ENCODE data around the gene EIF5AL1.
"Not testable (repeated sequence)": the region's sequence is repeated elsewhere in the genome, so short reads cannot be mapped to it uniquely, and the experiment has no call there.

Gene EIF5AL1

GRCh38 chr10:79509306-79509933, 2.9 kb upstream of the EIF5AL1 start:
- not testable (repeated sequence) for DNase-seq (ENCODE audit: low read depth)

- DNase-seq (ENCODE audit: low read depth): not testable (repeated sequence)
Measured at GRCh38 chr10:79509934-79510508, 2.3 kb upstream of the EIF5AL1 start.

GRCh38 chr10:79516532-79517205, 4.3 kb downstream of the EIF5AL1 start:
- DNase-seq (ENCODE audit: low read depth): not testable (repeated sequence)

- DNase-seq (ENCODE audit: low read depth): not testable (repeated sequence)
Measured at GRCh38 chr10:79517567-79517966, 5.2 kb downstream of the EIF5AL1 start.

GRCh38 chr10:79521751-79522150, 9.4 kb downstream of the EIF5AL1 start:
- DNase-seq (ENCODE audit: low read depth): not testable (repeated sequence)

- not testable (repeated sequence) for DNase-seq (ENCODE audit: low read depth)
Measured at GRCh38 chr10:79522464-79522863, 10.1 kb downstream of the EIF5AL1 start.

- not testable (repeated sequence) for DNase-seq (ENCODE audit: low read depth)
Measured at GRCh38 chr10:79523157-79523853, 11.0 kb downstream of the EIF5AL1 start.

GRCh38 chr10:79525049-79525710, 12.8 kb downstream of the EIF5AL1 start:
- not testable (repeated sequence) for DNase-seq (ENCODE audit: low read depth)

GRCh38 chr10:79528261-79528660, 15.9 kb downstream of the EIF5AL1 start:
- not testable (repeated sequence) for DNase-seq (ENCODE audit: low read depth)

- DNase-seq (ENCODE audit: low read depth): not testable (repeated sequence)
Measured at GRCh38 chr10:79533142-79533902, 21.0 kb downstream of the EIF5AL1 start.

GRCh38 chr10:79533903-79534175, 21.5 kb downstream of the EIF5AL1 start:
- not testable (repeated sequence) for DNase-seq (ENCODE audit: low read depth)

- DNase-seq (ENCODE audit: low read depth): not testable (repeated sequence)
Measured at GRCh38 chr10:79538311-79538710, 26.0 kb downstream of the EIF5AL1 start.

- DNase-seq (ENCODE audit: low read depth): not testable (repeated sequence)
Measured at GRCh38 chr10:79540930-79541329, 28.6 kb downstream of the EIF5AL1 start.

GRCh38 chr10:79542626-79543025, 30.3 kb downstream of the EIF5AL1 start:
- DNase-seq (ENCODE audit: low read depth): no peak

GRCh38 chr10:79544408-79544807, 32.1 kb downstream of the EIF5AL1 start:
- not testable (repeated sequence) for DNase-seq (ENCODE audit: low read depth)

- DNase-seq (ENCODE audit: low read depth): not testable (repeated sequence)
Measured at GRCh38 chr10:79544926-79545659, 32.8 kb downstream of the EIF5AL1 start.

- not testable (repeated sequence) for DNase-seq (ENCODE audit: low read depth)
Measured at GRCh38 chr10:79547128-79547527, 34.8 kb downstream of the EIF5AL1 start.

GRCh38 chr10:79547973-79548372, 35.6 kb downstream of the EIF5AL1 start:
- no peak for DNase-seq (ENCODE audit: low read depth)

GRCh38 chr10:79552143-79552542, 39.8 kb downstream of the EIF5AL1 start:
- no peak for DNase-seq (ENCODE audit: low read depth)
